Loucy (cell line): ENCODE measurements around the gene CCL17.

Experiments used
- H2AFZ ChIP-seq: fragments of 200-600 bp; sonication (generic); 2 replicates; pipeline ENCODE4 v1.6.0; 2016; ENCODE audit warnings: antibody characterized with exemption, mild to moderate bottlenecking, low read length, moderate library complexity
- H3F3A ChIP-seq: fragments of 200-600 bp; 2 replicates; pipeline ENCODE4 v1.6.0; 2016; ENCODE audit warnings: antibody characterized with exemption, low read depth, mild to moderate bottlenecking
- H3K27me3 ChIP-seq: fragments of 200-600 bp; sonication (generic); 2 replicates; pipeline ENCODE4 v1.6.1; 2014; ENCODE audit warnings: low read length, mild to moderate bottlenecking; ENCODE audit not compliant: insufficient read depth, poor library complexity, severe bottlenecking
- H3K36me3 ChIP-seq: fragments of 200-600 bp; sonication (generic); 2 replicates; pipeline ENCODE4 v1.6.1; 2016; ENCODE audit warnings: low read length; ENCODE audit not compliant: insufficient read depth
- H3K4me1 ChIP-seq: fragments of 200-600 bp; sonication (generic); 2 replicates; pipeline ENCODE4 v1.5.1; 2014; ENCODE audit warnings: low read length, mild to moderate bottlenecking; ENCODE audit not compliant: insufficient read depth, poor library complexity, severe bottlenecking
- H3K4me2 ChIP-seq: fragments of 200-600 bp; sonication (generic); 2 replicates; pipeline ENCODE4 v1.6.0; 2014; ENCODE audit warnings: antibody characterized with exemption, low read length, low read depth, mild to moderate bottlenecking; ENCODE audit not compliant: poor library complexity, severe bottlenecking
- H3K4me3 ChIP-seq: fragments of 200-600 bp; sonication (generic); 2 replicates; pipeline ENCODE4 v1.5.1; 2014; ENCODE audit warnings: low read length, mild to moderate bottlenecking, mixed read lengths; ENCODE audit not compliant: poor library complexity, severe bottlenecking
- H3K79me2 ChIP-seq: fragments of 200-600 bp; sonication (generic); 2 replicates; pipeline ENCODE4 v1.6.1; 2014; ENCODE audit warnings: low read length; ENCODE audit not compliant: insufficient read depth
- H3K9ac ChIP-seq: fragments of 200-600 bp; sonication (generic); 2 replicates; pipeline ENCODE4 v1.6.0; 2014; ENCODE audit warnings: mild to moderate bottlenecking, low read depth, low read length, moderate library complexity; ENCODE audit not compliant: poor library complexity, severe bottlenecking
- H3K9me2 ChIP-seq: fragments of 200-600 bp; sonication (generic); replicated peaks from 2 replicates; pipeline ENCODE4 v1.6.1; 2016; ENCODE audit warnings: low read depth, low read length, mixed read lengths
- H3K9me3 ChIP-seq: fragments of 200-600 bp; sonication (generic); 2 replicates; pipeline ENCODE4 v1.6.1; 2014; ENCODE audit warnings: mild to moderate bottlenecking, antibody characterized with exemption, low read length, low read depth; ENCODE audit not compliant: insufficient read depth
- H4K20me1 ChIP-seq: fragments of 200-600 bp; sonication (generic); 2 replicates; pipeline ENCODE4 v1.6.0; 2014; ENCODE audit warnings: antibody characterized with exemption, low read length, mild to moderate bottlenecking; ENCODE audit not compliant: insufficient read depth, poor library complexity, severe bottlenecking
- EZH2phosphoT487 ChIP-seq: fragments of 200-600 bp; IDR thresholded peaks from 2 replicates; pipeline ENCODE4 v1.6.1; 2018; ENCODE audit warnings: antibody characterized with exemption, mild to moderate bottlenecking, moderate library complexity, borderline replicate concordance
- TF ChIP-seq, protein P1 (sequence below): fragments of 200-600 bp; sonication (generic); conservative IDR thresholded peaks from 2 replicates; pipeline ENCODE4 v1.5.1; 2014; ENCODE audit warnings: mild to moderate bottlenecking, antibody characterized with exemption, low read length

CCL17 gene

DNA sequence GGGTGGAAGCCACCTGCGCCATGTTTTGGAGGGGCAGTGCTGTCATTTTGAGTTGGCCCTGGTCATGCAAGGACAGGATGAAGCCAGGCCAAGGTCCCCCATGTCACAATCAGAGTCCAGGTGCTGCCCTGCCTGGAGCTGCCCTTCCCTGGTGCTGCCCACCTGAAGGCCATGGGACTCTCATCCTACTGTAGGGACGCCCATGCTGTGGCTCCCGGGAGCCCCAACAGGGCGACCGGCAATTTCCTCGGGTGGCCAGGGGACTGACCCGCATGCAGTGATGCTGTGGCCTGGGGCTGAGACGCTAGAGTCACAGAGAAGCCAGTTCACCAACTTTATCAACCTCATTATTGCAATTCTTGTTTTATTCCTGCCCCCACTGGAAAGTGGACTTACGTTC lies 8.0 kb downstream of the CCL17 start:
- no peak overlapping the region for H3K4me2 ChIP-seq
- H3K9ac ChIP-seq: no peak overlapping the region
- H3K9me3 ChIP-seq: no peaks in the 10 kb centered on the region
- H3K4me3 ChIP-seq: no peak overlapping the region
- H3K79me2 ChIP-seq: no peaks in the 10 kb centered on the region
- no peak overlapping the region for H2AFZ ChIP-seq
- TF ChIP-seq EZH2phosphoT487: no peak
- TF ChIP-seq, protein P1, sequence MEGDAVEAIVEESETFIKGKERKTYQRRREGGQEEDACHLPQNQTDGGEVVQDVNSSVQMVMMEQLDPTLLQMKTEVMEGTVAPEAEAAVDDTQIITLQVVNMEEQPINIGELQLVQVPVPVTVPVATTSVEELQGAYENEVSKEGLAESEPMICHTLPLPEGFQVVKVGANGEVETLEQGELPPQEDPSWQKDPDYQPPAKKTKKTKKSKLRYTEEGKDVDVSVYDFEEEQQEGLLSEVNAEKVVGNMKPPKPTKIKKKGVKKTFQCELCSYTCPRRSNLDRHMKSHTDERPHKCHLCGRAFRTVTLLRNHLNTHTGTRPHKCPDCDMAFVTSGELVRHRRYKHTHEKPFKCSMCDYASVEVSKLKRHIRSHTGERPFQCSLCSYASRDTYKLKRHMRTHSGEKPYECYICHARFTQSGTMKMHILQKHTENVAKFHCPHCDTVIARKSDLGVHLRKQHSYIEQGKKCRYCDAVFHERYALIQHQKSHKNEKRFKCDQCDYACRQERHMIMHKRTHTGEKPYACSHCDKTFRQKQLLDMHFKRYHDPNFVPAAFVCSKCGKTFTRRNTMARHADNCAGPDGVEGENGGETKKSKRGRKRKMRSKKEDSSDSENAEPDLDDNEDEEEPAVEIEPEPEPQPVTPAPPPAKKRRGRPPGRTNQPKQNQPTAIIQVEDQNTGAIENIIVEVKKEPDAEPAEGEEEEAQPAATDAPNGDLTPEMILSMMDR: no peak
- no peaks in the 10 kb centered on the region for H3F3A ChIP-seq
- peaks cover 10% of the 10 kb centered on the region for H3K4me1 ChIP-seq
- H3K27me3 ChIP-seq: no peaks in the 10 kb centered on the region
- H3K36me3 ChIP-seq: no peaks in the 10 kb centered on the region
- no peaks in the 10 kb centered on the region for H4K20me1 ChIP-seq
- H3K9me2 ChIP-seq: no peaks in the 10 kb centered on the region

DNA sequence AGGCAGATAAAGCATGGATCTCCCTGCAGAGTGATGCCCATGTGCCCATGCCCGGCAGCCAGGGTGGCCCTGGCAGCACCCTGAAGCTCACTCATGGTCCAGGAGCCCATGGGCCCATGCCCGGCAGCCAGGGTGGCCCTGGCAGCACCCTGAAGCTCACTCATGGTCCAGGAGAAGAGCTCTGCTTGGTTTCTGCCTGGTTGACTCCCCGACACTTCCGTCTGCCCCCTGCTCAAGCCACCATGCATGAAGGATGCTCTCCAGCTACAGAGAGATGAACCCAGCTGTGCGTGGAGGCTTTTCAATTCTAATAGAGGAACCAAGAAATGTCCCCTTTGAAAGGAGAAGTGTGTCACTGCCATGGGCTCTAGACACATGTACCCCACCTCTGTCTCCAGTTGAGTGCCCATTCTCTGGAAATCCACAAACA lies 8.7 kb downstream of the CCL17 start:
- TF ChIP-seq, protein P1: no peak
- TF ChIP-seq EZH2phosphoT487: no peak
- H3K9me2 ChIP-seq: no peaks in the 10 kb centered on the region
- H3K4me2 ChIP-seq: no peak overlapping the region
- no peak overlapping the region for H2AFZ ChIP-seq
- no peaks in the 10 kb centered on the region for H3K9me3 ChIP-seq
- H3K27me3 ChIP-seq: no peaks in the 10 kb centered on the region
- H3K4me1 ChIP-seq: peaks cover 10% of the 10 kb centered on the region
- no peak overlapping the region for H3K4me3 ChIP-seq
- H3K9ac ChIP-seq: no peak overlapping the region
- no peaks in the 10 kb centered on the region for H3F3A ChIP-seq
- no peaks in the 10 kb centered on the region for H3K79me2 ChIP-seq
- H4K20me1 ChIP-seq: no peaks in the 10 kb centered on the region
- H3K36me3 ChIP-seq: no peaks in the 10 kb centered on the region

DNA sequence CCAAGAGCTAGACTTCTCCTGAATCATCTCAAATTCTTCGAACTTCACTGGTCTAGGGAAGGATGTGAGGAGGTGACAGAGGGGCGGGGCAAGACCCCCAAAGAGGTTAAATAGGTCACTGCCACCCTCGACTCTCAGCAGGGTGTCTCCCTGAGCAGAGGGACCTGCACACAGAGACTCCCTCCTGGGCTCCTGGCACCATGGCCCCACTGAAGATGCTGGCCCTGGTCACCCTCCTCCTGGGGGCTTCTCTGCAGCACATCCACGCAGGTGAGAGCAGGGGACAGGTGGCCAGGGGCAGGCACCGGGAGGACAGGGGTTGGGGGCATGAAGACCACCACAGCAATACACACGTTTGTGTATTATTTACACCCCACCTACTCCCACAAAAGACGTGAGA lies 9.2 kb downstream of the CCL17 start:
- no peaks in the 10 kb centered on the region for H3K27me3 ChIP-seq
- no peak for TF ChIP-seq EZH2phosphoT487
- TF ChIP-seq, protein P1: no peak
- no peaks in the 10 kb centered on the region for H3F3A ChIP-seq
- H3K36me3 ChIP-seq: no peaks in the 10 kb centered on the region
- H3K4me2 ChIP-seq: no peak overlapping the region
- no peak overlapping the region for H2AFZ ChIP-seq
- no peaks in the 10 kb centered on the region for H3K79me2 ChIP-seq
- H3K9ac ChIP-seq: no peak overlapping the region
- H4K20me1 ChIP-seq: no peaks in the 10 kb centered on the region
- peaks cover 13% of the 10 kb centered on the region for H3K4me1 ChIP-seq
- no peaks in the 10 kb centered on the region for H3K9me2 ChIP-seq
- H3K4me3 ChIP-seq: no peak overlapping the region
- no peaks in the 10 kb centered on the region for H3K9me3 ChIP-seq
